ENCODE measurements around the gene ELOVL6. TPM values are rescaled to one million over a fixed set of nuclear protein-coding genes. Genes with fewer than 3 reads are reported as not detected.

The ELOVL6 gene
- total RNA-seq, 4 donors from 2014 or later, result 2.1 to 4.1 (median 3.3) TPM

GRCh38 chr4:110075891-110076290 is 122.5 kb downstream of the ELOVL6 start:
- WGBS, 2 donors, result 97 to 98% methylated on average over 1 of the region's 1 CpG
- TF ChIP-seq, protein P1, sequence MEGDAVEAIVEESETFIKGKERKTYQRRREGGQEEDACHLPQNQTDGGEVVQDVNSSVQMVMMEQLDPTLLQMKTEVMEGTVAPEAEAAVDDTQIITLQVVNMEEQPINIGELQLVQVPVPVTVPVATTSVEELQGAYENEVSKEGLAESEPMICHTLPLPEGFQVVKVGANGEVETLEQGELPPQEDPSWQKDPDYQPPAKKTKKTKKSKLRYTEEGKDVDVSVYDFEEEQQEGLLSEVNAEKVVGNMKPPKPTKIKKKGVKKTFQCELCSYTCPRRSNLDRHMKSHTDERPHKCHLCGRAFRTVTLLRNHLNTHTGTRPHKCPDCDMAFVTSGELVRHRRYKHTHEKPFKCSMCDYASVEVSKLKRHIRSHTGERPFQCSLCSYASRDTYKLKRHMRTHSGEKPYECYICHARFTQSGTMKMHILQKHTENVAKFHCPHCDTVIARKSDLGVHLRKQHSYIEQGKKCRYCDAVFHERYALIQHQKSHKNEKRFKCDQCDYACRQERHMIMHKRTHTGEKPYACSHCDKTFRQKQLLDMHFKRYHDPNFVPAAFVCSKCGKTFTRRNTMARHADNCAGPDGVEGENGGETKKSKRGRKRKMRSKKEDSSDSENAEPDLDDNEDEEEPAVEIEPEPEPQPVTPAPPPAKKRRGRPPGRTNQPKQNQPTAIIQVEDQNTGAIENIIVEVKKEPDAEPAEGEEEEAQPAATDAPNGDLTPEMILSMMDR (IDR thresholded peaks at IDR 0.05), result no peak
- TF ChIP-seq POLR2A (IDR thresholded peaks at IDR 0.05), result no peak
- intact Hi-C loops (cut with DNase I), result no loop called here
- DNase-seq, result no peak
- Histone ChIP-seq H3K36me3 (no peaks in the 10 kb centered on the region), H3K27me3 (no peaks in the 10 kb centered on the region), H3K4me1 (peaks cover 6 to 11% of the 10 kb centered on the region in 2 donors), H3K9me3 (no peaks in the 10 kb centered on the region), H3K27ac (no peak overlapping the region), H3K4me3 (replicated peaks in 1 of 3) (no peak overlapping the region)

GRCh38 chr4:110075083-110075738 is 123.2 kb downstream of the ELOVL6 start:
- no peak for TF ChIP-seq POLR2A (IDR thresholded peaks at IDR 0.05)
- TF ChIP-seq, protein P1 (IDR thresholded peaks at IDR 0.05), result no peak
- Histone ChIP-seq H3K27me3 (no peaks in the 10 kb centered on the region), H3K4me1 (peaks cover 6 to 11% of the 10 kb centered on the region in 2 donors), H3K27ac (no peak overlapping the region), H3K36me3 (no peaks in the 10 kb centered on the region), H3K9me3 (no peaks in the 10 kb centered on the region), H3K4me3 (replicated peaks in 1 of 3) (no peak overlapping the region)
- intact Hi-C loops (cut with DNase I), result no loop called here
- DNase-seq, result no peak

DNA sequence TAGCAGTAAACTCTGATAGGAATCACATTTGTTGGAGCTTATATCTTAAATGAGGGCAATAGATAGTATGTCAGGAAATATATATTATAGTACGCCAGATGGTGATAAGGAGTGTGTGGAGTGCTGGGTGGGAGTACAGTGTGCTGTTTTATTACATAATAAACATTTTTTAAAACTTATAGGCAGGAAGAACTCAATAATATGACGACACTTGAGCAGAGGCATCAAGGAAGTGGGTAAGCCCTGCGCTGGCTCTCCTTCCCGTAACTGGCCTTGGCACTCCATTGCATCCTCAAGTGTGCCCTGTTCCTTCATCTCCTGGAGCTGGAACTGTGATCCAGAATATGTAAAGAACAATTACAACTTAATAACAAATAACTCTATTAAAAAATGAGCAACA is 123.8 kb downstream of the ELOVL6 start:
- peaks cover 6 to 11% of the 10 kb centered on the region in 2 donors for H3K4me1 ChIP-seq
- no peaks in the 10 kb centered on the region for H3K27me3 ChIP-seq
- no peaks in the 10 kb centered on the region for H3K9me3 ChIP-seq
- no peak overlapping the region for H3K27ac ChIP-seq
- 80% methylated on average over 4 of the region's 4 CpGs for WGBS, 2 donors
- intact Hi-C loops (cut with DNase I), result no loop called here
- TF ChIP-seq, protein P1 (IDR thresholded peaks at IDR 0.05), result no peak
- TF ChIP-seq POLR2A (IDR thresholded peaks at IDR 0.05), result no peak
- no peak overlapping the region for H3K4me3 ChIP-seq (replicated peaks in 1 of 3)
- H3K36me3 ChIP-seq, result no peaks in the 10 kb centered on the region
- DNase-seq, result no peak

- no peaks in the 10 kb centered on the region for H3K36me3 ChIP-seq
- TF ChIP-seq POLR2A (IDR thresholded peaks at IDR 0.05), result no peak
- TF ChIP-seq, protein P1 (IDR thresholded peaks at IDR 0.05), result no peak
- intact Hi-C loops (cut with DNase I), result no loop called here
- 62 to 71% methylated on average over 10 of the region's 10 CpGs for WGBS, 2 donors
- peak; percentile 31 to 49 for DNase-seq
- H3K27me3 ChIP-seq, result no peaks in the 10 kb centered on the region
- H3K4me1 ChIP-seq, result peaks cover 6 to 11% of the 10 kb centered on the region in 2 donors
- H3K9me3 ChIP-seq, result no peaks in the 10 kb centered on the region
- H3K27ac ChIP-seq, result no peak overlapping the region
- no peak overlapping the region for H3K4me3 ChIP-seq (replicated peaks in 1 of 3)
These were observed 125.2 kb downstream of the ELOVL6 start for GRCh38 chr4:110073053-110073845.

GRCh38 chr4:110071466-110071865 is 126.9 kb downstream of the ELOVL6 start:
- TF ChIP-seq, protein P1 (IDR thresholded peaks at IDR 0.05), result no peak
- TF ChIP-seq POLR2A (IDR thresholded peaks at IDR 0.05), result no peak
- Histone ChIP-seq H3K9me3 (no peaks in the 10 kb centered on the region), H3K36me3 (no peaks in the 10 kb centered on the region), H3K27ac (no peak overlapping the region), H3K4me1 (peaks cover 6 to 11% of the 10 kb centered on the region in 2 donors), H3K27me3 (no peaks in the 10 kb centered on the region), H3K4me3 (replicated peaks in 1 of 3) (no peak overlapping the region)
- peak; percentile 77 to 83 for DNase-seq
- intact Hi-C loops (cut with DNase I), result no loop called here
- WGBS, 2 donors, result 34 to 37% methylated on average over 6 of the region's 6 CpGs

All from thyroid gland (tissue), 4 donors.